ENCODE data around the gene KRT72.
A peak's percentile ranks its signal among the peaks of the same experiment; 100 is the strongest.
"Not testable (repeated sequence)": the region's sequence is repeated elsewhere in the genome, so short reads cannot be mapped to it uniquely, and the experiment has no call there.

Gene KRT72

GRCh38 chr12:52606096-52606495 lies 4.8 kb upstream of the KRT72 start:
- no peak for DNase-seq

- DNase-seq = no peak
Measured at GRCh38 chr12:52605542-52605941, 4.3 kb upstream of the KRT72 start.

- DNase-seq = no peak
Measured at GRCh38 chr12:52604859-52605258, 3.6 kb upstream of the KRT72 start.

- no peak for DNase-seq
Measured at GRCh38 chr12:52603314-52603713, 2.1 kb upstream of the KRT72 start.

GRCh38 chr12:52602552-52602951 lies 1.3 kb upstream of the KRT72 start:
- DNase-seq = no peak

- no peak for DNase-seq
Measured at GRCh38 chr12:52601671-52602070, 408 bp upstream of the KRT72 start.

- DNase-seq = no peak
Measured at GRCh38 chr12:52600475-52600874, 788 bp downstream of the KRT72 start.

GRCh38 chr12:52600071-52600470 lies 1.2 kb downstream of the KRT72 start:
- DNase-seq = no peak

GRCh38 chr12:52598966-52599365 lies 2.3 kb downstream of the KRT72 start:
- no peak for DNase-seq

- not testable (repeated sequence) for DNase-seq
Measured at GRCh38 chr12:52594237-52594636, 7.0 kb downstream of the KRT72 start.

GRCh38 chr12:52591521-52591920 lies 9.7 kb downstream of the KRT72 start:
- no peak for DNase-seq

- DNase-seq = no peak
Measured at GRCh38 chr12:52590021-52590420, 11.2 kb downstream of the KRT72 start.

GRCh38 chr12:52587563-52587962 lies 13.7 kb downstream of the KRT72 start:
- DNase-seq = no peak

GRCh38 chr12:52585946-52586345 lies 15.3 kb downstream of the KRT72 start:
- DNase-seq = no peak

- no peak for DNase-seq
Measured at GRCh38 chr12:52585066-52585465, 16.2 kb downstream of the KRT72 start.

- DNase-seq = no peak
Measured at GRCh38 chr12:52584156-52584682, 17.0 kb downstream of the KRT72 start.

- DNase-seq = peak; percentile 51
Measured at GRCh38 chr12:52582971-52583456, 18.2 kb downstream of the KRT72 start.

- no peak for DNase-seq
Measured at GRCh38 chr12:52582486-52582885, 18.8 kb downstream of the KRT72 start.

- DNase-seq = peak; percentile 11
Measured at GRCh38 chr12:52581481-52581880, 19.8 kb downstream of the KRT72 start.

- no peak for DNase-seq
Measured at GRCh38 chr12:52581066-52581465, 20.2 kb downstream of the KRT72 start.

GRCh38 chr12:52580496-52580895 lies 20.8 kb downstream of the KRT72 start:
- no peak for DNase-seq

- no peak for DNase-seq
Measured at GRCh38 chr12:52579468-52580465, 21.5 kb downstream of the KRT72 start.

GRCh38 chr12:52578469-52578868 lies 22.8 kb downstream of the KRT72 start:
- DNase-seq = no peak

- DNase-seq = no peak
Measured at GRCh38 chr12:52577316-52577715, 23.9 kb downstream of the KRT72 start.

Measured in NCI-H1092 treated with DMSO at 0.1 percent for 48 hours (cell line).